CD4-positive, alpha-beta T cell treated with Interleukin-15 for 4 hours (primary cell): ENCODE data around the gene LSR.

Experiments used
- DNase-seq: peaks from one replicate; pipeline ENCODE4 v3.0.0-alpha.2; 2020; ENCODE audit warnings: low spot score

Gene LSR

DNA sequence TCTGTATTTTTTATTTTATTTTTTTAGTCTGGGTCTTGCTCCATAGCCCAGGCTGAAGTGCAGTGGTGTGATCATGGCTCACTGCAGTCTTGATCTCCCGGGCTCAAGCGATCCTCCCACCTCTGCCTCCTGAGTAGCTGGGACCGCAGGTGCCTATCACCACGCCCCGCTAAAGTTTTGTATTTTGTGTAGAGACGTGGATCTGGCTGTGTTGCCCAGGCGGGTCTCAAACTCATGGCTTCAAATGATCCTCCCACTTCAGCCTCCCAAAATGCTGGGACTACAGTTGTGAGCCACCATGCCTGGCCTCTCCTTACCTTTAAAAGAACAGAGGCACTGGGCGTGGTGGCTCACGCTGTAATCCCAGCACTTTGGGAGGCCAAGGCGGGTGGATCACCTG is 38.9 kb downstream of the LSR start:
- DNase-seq, result no peak

DNA sequence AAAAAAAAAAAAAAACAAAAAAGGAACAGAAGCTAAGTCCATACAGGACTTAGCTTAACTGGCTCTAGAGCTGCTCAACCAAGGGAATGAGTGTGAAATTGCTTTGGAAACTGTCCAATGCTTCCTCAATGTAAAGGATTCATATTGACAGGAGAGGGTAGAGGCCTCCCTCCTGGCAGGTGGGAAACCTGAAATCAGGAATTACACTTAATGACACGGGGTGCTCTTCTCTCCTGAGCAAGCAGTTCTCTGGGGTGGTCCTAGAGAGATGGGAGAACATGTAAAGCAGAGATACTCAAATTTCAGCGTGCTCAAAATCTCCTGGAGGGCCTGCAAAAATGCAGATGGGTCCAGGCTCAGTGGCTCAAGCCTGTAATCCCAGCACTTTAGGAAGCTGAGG is 39.5 kb downstream of the LSR start:
- no peak for DNase-seq

DNA sequence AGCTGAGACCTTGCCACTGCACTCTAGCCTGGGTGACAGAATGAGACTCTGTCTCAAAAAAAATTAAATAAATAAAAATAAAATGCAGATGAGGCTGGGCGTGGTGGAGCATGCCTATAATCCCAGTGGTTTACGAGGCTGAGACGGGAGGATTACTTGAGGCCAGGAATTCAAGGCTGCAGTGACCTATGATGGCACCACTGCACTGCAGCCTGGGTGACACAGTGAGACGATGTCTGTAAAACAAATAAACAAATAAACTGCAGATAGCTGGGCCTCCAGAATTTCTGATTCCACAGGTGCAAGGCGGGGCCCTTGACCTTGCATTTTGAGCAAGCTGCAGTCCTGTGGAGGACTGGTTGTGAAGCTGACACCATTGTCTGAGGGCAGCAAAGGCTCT is 40.1 kb downstream of the LSR start:
- DNase-seq, result no peak

DNA sequence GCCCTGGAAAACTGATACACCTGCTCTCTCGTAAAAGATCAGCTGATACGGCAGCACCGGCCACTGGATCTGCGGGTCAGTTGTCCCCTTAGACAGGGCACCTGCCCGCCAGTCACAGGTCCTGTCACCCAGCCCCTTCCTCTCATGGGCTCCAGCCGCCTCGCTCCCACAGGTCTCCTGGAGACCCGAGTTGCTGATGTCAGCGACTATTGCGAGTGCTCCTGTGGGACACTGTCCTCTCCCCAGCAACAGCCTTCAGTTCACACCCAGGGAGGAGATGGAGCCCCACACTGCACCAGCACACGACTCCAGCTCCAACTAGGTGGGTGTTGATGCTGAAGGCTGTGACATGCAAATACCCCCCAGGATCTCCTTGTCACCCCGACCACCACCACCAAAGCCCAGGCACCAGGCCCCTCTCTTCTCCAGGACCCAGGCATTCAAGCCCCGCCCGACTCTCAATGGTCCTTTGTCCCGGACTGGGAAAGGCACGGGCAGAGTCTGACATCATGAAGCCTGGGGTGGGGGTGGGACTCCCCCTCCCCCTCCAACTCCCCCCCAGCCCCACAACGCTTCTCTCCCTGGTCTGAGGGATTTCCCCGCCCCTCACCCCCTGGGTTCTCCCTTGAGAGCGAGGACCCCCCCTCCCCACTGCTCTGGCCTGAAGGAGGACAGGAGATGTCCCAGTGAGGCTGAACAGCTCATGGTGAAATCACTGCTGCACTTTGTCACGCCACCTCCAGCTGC is 41.8 kb downstream of the LSR start:
- DNase-seq, result no peak

DNA sequence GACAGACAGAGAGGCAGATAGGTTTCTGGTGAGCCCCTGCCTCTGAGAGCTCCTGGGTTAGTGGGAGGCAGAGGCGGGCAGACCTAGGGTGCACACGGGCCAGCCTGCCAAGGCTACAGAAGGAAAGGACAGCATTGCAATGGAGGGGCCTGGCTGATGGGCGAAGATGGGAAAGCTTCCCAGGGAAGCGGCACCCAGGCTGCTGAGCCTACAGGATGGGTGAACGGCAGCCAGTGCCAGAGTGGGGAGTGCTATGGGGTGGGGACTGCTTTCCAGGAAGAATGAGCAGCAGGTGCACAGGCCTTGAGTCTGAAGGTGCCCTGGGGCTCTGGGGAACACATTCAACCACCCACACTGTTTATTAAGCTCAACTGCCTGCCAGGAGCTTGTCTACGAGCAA is 42.5 kb downstream of the LSR start:
- no peak for DNase-seq

DNA sequence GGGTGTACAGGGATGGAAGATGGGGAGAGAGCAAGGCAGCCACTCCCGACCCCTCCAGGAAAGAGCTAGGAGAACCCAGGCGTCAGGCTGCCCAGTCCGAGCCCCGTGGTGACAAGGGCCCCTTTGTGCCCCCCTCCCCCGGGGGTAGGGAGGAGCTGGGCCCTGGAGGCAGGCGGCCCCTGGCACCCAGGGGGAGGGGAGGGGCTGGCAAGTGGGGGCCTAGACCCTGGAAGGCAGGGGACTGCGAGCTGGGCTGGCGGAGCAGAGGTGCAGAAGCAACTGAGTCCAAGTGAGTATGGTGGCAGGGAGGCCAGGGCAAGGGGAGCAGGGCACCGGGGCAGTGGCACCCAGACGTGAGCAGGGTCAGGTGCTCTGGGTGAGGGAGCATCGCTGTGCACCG is 43.1 kb downstream of the LSR start, which contains the start of gene MAG:
TSS of gene MAG (plus strand) at position 246 of the 400 bp plus-strand sequence. CDS start 3,248 bp downstream, outside the sequence.
- DNase-seq, result no peak

DNA sequence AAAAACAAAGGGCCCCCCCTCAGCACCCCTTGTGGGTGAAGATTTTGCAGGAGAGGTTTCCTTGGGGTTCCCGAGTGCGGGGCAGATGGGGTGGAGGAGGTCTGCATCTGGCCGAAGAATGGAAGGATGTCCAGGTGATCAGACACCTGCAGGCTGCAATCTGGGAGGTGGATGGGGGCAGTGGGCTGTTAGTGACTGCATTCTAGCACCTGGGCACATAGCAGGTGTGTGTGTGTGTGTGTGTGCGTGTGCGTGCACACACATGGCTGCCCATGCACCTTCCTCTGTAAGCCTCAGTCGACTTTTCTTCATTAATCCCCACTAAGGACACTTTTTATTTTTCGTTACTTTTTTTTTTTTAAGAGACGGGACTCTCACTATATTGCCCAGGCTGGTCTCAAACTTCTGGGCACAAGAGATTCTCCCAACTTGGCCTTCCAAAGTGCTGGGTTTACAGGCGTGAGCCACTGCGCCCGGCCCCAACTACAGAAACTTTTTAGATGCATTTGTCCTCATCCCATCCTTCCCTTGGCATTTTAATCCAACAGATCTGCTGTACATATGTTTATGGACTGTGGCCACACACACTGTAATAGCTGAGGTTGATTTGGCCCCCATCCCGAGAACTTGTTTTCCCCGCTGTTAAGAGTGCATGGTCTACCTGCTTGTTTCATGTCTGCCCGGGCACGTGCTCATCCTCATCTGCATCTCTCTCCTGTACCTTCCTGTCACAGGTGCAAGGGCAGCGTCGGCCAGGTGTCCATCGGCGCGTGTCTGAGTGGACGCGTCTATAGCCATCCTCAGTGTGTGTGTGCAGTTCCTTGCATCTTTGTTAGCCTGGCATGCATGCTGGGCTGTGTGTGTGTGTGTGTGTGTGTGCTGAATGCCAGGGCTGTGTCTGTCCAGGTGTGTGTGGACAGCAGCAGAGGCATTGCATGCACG is 43.9 kb downstream of the LSR start:
- DNase-seq, result no peak

DNA sequence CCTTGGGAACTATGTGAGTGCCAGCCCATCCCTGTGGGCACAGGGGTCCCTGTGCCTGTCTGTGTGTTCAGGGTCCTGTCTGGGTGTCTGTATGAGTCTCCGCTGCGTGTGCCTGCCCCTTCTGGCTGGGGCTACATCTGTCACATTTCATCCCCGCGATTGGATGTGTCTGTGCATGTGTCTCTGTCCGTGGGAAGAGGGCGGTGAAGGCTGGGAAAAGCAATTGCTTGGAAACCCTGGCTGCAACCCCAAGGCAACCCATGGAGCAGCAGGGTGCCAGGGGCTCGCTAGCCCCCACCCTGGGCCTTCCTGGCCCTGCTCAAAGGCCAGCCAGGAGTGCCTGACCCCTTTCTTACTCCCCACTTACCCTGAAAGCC is 44.5 kb downstream of the LSR start:
- no peak for DNase-seq

DNA sequence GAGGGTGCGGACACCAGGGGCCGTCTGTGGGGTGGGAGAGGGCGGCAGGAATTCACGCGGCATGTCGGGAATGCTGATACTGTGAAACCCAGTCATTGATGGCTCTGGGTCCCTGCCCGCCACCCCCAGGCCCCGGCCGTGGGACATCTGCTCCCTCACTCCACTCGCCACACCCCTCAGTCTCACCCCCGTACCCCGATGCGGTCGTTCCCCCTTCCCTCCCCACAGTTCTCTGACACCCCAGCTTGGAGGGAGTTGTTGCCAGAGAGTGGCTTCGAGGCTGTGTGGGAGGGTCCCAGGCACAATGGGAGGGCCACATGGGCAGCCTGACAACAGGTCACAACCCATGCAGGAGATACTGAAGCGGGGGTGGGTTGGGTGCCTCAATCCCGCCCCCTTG is 45.0 kb downstream of the LSR start:
- no peak for DNase-seq

DNA sequence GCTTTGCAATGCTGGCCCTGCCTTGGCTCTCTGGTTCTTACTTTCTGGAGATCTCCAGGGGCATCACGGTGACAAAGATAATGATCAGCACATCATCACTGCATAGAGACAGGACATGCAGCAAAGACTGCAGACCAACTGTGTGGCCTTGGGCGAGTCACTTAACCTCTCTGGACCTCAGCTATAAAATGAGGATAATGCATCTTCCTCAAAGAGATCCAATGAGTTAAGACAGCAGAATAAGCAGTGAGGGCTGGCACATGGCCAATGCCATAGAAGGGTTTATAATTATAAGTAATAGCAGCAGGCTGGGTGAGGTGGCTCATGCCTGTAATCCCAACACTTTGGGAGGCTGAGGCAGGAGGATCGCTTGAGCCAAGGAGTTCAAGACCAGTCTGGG is 45.5 kb downstream of the LSR start:
- no peak for DNase-seq

DNA sequence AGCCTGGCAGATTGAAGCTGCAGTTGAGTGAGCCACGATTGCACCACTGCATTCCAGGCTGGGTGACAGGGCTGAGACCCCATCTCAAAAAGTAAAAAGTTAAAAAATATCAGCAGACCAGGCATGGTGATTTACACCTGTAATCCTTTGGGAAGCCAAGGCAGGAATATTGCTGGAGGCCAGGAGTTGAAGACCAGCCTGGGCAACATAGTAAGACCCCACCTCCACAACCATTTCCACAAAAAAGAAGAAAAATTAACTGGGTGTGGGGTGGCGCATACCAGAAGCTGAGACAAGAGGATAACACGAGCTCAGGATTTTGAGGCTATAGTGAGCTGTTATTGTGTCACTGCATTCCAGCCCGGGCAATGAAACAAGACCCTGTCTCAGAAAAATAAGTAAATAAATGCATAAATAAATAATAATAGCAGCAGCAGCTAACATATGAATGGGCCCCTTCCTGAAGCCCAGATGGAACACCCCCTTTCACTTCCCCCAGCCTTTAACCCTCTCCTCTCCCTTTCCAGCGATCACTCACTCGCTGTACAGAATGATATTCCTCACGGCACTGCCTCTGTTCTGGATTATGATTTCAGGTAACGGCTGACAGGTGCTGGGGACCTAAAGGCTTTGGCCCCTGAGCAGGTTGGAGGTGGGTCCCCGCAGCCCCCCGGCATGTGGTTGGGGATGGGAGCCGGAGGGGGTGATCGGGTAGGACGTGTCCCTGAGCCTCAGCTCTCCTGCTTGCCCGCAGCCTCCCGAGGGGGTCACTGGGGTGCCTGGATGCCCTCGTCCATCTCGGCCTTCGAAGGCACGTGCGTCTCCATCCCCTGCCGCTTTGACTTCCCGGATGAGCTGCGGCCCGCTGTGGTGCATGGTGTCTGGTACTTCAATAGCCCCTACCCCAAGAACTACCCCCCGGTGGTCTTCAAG is 46.3 kb downstream of the LSR start:
- no peak for DNase-seq

DNA sequence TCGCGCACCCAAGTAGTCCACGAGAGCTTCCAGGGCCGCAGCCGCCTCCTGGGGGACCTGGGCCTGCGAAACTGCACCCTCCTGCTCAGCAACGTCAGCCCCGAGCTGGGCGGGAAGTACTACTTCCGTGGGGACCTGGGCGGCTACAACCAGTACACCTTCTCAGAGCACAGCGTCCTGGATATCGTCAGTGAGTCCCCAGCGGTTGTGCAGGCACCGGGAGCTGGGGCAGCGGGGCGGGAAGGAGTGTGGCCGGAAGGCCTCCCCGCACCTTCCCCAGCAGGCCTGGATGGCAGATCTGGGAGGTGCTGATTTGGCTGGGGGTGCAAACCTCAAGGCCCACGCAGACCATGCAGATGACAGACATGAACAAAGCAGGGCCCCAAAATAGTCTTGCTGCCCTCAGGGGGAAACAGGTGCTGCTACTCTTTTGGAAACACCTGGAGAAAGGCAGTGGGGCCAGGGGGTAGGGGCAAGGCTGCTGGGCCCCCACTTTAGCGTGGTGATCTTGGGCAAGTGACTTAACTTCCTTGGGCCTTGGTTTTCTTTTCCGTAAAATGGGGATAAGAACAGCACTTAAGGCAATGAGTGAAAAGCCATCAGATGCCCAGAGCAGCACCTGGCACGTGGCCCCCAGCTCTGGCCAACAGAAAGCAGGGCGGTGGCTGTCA is 47.1 kb downstream of the LSR start:
- DNase-seq, result no peak

DNA sequence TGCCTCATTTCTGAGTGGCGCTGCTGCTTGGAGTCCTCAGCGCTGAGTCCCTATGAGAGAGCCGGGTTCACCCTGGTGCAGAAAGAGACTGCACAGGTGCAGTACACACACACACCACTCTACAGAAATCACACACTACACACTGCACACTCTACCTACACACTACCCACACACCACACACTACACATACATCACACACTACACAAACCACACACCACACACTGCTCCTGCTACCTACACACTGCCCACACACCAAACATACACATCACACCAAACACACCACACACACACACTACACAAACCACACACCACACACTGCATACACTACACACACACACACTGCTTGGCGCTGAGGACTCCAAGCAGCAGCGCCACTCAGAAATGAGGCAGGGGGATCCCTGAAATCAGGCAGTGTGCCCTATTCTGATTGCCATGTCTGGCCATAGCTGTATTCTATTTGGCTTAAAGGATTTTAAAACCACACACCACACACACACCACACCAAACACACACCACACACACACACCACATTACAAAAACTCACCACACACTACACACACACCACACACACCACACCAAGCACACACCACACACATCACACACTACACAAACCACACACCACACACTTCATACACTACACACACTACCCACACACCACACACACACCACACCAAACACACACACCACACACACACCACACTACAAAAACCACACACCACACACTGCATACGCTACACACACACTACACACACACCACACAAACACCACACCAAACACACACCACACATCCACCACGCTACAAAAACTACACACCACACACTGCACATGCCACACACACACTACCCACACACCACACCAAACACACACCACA is 48.1 kb downstream of the LSR start:
- DNase-seq, result no peak

DNA sequence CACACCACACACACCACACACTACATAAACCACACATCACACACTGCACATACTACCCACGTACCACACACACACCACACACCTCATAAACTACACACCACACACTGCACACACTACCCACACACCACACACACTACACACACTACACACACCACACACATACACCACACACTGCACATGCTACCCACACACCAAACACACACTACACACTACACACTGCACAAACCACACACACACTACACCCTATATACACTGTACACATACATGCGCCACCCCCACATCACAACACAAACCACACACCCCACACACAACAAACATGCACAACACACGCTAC is 48.7 kb downstream of the LSR start:
- no peak for DNase-seq

DNA sequence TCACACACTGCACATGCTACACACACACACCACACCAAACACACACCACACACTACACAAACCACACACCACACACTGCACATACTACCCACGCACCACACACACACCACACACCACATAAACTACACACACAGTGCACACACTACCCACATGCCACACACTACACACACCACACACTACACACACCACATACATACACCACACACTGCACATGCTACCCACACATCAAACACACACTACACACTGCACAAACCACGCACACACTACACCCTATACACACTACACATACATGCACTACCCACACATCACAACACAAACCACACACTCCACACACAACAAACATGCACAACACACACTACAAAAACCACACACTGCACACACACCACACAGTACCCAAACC is 49.1 kb downstream of the LSR start:
- DNase-seq, result no peak

DNA sequence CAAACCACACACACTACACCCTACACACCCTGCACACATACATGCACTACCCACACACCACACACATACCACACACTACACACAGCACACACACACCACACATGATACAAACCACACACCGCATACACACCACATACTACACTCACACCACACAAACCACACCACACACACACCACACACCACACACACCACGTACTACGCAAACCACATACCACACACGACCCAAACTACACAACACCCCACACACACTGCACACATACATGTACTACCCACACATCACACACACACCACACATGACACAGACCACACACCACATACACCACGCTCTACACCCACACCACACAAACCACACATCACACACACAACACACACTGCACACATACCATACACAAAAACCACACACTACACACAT is 49.8 kb downstream of the LSR start:
- DNase-seq, result no peak

DNA sequence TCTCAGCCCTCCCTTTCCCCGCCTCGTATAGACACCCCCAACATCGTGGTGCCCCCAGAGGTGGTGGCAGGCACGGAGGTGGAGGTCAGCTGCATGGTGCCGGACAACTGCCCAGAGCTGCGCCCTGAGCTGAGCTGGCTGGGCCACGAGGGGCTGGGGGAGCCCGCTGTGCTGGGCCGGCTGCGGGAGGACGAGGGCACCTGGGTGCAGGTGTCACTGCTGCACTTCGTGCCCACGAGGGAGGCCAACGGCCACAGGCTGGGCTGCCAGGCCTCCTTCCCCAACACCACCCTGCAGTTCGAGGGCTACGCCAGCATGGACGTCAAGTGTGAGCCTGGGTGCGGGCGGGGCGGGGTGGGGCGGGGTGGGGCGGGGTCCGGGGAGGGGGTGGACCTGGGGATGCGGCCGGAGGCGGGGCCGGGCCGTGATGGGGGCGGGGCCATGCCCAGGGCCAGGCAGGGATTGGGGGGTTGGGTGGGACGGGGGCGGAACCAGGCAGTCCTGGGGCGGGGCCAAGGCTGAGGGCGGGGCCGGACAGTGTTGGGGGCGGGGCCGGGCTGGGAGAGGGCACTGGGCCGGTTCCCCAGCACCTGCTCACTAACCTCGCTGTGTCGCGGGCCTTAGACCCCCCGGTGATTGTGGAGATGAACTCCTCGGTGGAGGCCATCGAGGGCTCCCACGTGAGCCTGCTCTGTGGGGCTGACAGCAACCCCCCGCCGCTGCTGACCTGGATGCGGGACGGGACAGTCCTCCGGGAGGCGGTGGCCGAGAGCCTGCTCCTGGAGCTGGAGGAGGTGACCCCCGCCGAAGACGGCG is 50.9 kb downstream of the LSR start:
- no peak for DNase-seq

DNA sequence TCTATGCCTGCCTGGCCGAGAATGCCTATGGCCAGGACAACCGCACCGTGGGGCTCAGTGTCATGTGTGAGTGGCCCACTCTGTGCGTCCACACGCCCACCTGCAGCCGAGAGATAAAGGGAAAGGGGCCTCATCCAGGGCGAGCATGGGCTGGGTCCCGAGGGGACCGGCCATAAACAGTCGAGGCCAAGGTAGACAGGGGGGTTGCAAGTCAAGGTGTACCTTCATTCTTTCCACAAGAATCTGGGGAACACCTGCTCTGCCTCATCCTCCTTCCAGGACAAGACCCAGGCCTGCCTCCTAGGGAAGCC is 51.5 kb downstream of the LSR start:
- DNase-seq, result no peak

DNA sequence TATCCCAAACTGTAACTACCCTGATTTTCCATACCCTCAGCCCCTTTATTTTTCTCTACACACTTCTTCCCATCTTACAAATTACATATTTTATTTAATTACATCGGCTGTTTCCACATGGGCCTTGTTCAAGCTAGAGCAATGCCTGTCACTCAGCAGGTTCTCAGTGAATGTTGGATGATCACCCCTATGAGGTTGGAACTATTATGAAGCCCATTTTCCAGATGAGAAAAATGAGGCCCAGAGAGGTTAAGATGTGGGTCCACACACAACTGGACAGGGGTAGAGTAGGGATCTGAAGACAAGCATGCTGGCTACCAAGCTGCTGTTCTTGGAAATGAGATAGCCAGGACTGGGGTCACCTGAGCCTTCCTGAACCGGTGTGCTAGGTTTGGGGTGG is 53.2 kb downstream of the LSR start:
- DNase-seq, result no peak

DNA sequence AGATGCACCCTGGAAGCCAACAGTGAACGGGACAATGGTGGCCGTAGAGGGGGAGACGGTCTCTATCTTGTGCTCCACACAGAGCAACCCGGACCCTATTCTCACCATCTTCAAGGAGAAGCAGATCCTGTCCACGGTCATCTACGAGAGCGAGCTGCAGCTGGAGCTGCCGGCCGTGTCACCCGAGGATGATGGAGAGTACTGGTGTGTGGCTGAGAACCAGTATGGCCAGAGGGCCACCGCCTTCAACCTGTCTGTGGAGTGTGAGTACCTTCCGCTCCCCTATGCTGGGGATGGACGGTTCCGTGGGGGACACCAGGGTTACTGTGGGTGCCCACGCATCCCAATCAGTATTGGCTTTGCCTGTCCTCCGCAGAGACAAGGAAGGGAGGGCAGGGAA is 53.6 kb downstream of the LSR start:
- DNase-seq, result no peak
